Lower leg skin (tissue), 3 donors: ENCODE data around the gene ARL8B.

ENCODE experiments used
- POLR2A ChIP-seq, 2 donors: fragments of 450-650 bp; IDR thresholded peaks; one replicate each; pipeline ENCODE4 v1.6.1; 2016 to 2017; ENCODE audit warnings: antibody characterized with exemption in 2 of 2, mild to moderate bottlenecking in 1 of 2, moderate library complexity in 1 of 2
- TF ChIP-seq, protein P1 (sequence below), 3 donors: fragments of 450-650 bp; IDR thresholded peaks; one replicate each; pipeline ENCODE4 v1.5.1; 2016; ENCODE audit warnings: antibody characterized with exemption in 3 of 3, mild to moderate bottlenecking in 3 of 3, moderate library complexity in 2 of 3

DNA sequence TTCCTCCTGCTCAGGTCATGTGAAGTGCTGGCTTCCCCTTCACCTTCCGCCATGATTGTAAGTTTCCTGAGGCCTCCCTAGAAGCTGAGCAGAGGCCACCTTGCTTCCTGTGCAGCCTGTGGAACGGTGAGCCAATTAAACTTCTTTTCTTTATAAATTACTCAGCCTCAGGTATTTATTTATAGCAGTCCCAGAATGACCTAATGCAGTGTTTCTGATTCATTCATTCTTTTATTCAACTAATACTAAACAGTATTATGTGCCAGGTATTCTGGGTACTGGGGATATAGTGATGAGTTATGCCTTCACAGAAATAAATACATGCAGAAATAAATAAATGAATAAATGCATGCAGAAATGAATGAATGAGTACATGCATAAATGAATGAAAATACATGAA lies 107.3 kb downstream of the ARL8B start:
- TF ChIP-seq, protein P1, sequence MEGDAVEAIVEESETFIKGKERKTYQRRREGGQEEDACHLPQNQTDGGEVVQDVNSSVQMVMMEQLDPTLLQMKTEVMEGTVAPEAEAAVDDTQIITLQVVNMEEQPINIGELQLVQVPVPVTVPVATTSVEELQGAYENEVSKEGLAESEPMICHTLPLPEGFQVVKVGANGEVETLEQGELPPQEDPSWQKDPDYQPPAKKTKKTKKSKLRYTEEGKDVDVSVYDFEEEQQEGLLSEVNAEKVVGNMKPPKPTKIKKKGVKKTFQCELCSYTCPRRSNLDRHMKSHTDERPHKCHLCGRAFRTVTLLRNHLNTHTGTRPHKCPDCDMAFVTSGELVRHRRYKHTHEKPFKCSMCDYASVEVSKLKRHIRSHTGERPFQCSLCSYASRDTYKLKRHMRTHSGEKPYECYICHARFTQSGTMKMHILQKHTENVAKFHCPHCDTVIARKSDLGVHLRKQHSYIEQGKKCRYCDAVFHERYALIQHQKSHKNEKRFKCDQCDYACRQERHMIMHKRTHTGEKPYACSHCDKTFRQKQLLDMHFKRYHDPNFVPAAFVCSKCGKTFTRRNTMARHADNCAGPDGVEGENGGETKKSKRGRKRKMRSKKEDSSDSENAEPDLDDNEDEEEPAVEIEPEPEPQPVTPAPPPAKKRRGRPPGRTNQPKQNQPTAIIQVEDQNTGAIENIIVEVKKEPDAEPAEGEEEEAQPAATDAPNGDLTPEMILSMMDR (IDR thresholded peaks at IDR 0.05) = no peak
- no peak for TF ChIP-seq POLR2A (IDR thresholded peaks at IDR 0.05)
